Measurements from ENCODE around the gene CELF2. TPM values are rescaled to one million over a fixed set of nuclear protein-coding genes. Genes with fewer than 3 reads are reported as not detected.

Gene CELF2
- total and polyA plus RNA-seq, 2 experiments from 2014 or later, result 16.6 to 26.9 TPM

- Histone ChIP-seq H3K4me2 (no peak overlapping the region), H2AFZ (no peak overlapping the region), H3K27me3 (no peaks in the 10 kb centered on the region), H4K20me1 (ENCODE audit: insufficient read depth, poor library complexity, severe bottlenecking) (no peaks in the 10 kb centered on the region), H3K79me2 (no peaks in the 10 kb centered on the region), H3K27ac (no peak overlapping the region), H3K9me2 (replicated peaks; ENCODE audit: insufficient read depth) (no peaks in the 10 kb centered on the region), H3K4me3 (no peak overlapping the region), H3K9me3 (ENCODE audit: low read depth) (no peaks in the 10 kb centered on the region), H3K4me1 (ENCODE audit: insufficient read depth) (no peaks in the 10 kb centered on the region), H3K36me3 (replicated peaks; ENCODE audit: insufficient read depth, low read depth) (no peaks in the 10 kb centered on the region)
- WGBS (ENCODE audit: low lambda C conversion rate, missing lambda C conversion rate), result 90% methylated on average over 7 of the region's 7 CpGs
- no peak for DNase-seq (ENCODE audit: low spot score)
- TF ChIP-seq EZH2 (IDR thresholded peaks at IDR 0.05; ENCODE audit: borderline replicate concordance) (no peak), EZH2phosphoT487 (IDR thresholded peaks at IDR 0.05; ENCODE audit: low read depth, severe bottlenecking, unreplicated experiment) (no peak), CTCF (IDR thresholded peaks at IDR 0.05; ENCODE audit: poor library complexity) (no peak)
These were observed 235.2 kb downstream of the CELF2 start for GRCh38 chr10:11252887-11253286.

DNA sequence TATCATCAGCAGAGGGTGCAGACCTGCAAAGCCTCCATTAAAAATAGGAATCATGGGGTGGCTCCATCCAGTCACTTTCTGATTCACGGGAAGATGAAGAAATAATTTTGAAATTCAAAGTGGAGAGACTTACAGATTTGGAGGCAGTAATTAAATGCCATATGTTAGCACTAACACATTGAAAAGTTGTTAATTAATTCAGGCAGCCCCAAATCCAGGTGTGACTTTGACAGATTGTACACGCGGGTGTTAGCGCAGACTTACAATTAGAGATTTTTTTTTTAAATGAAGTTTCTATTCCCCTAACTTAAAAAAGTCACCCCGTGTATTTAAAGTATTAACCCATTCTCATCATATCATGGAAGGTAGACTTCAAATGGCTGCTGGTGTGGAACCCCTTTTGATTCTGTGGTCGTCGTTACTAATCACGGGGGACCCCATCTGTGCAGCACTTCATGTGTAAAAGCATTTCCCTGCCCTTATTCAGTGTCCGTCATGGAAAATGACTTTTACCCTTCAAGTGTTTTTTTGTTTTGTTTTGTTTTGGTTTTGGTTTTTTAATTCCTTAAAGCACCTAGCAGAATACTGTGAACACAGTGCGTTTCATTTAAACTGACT is 235.8 kb downstream of the CELF2 start:
- H3K4me3 ChIP-seq, result no peak overlapping the region
- no peaks in the 10 kb centered on the region for H3K9me3 ChIP-seq (ENCODE audit: low read depth)
- no peaks in the 10 kb centered on the region for H3K27me3 ChIP-seq
- TF ChIP-seq CTCF (IDR thresholded peaks at IDR 0.05; ENCODE audit: poor library complexity), result no peak
- no peaks in the 10 kb centered on the region for H3K79me2 ChIP-seq
- no peak overlapping the region for H3K4me2 ChIP-seq
- no peak for DNase-seq (ENCODE audit: low spot score)
- 92% methylated on average over 10 of the region's 10 CpGs for WGBS (ENCODE audit: low lambda C conversion rate, missing lambda C conversion rate)
- no peaks in the 10 kb centered on the region for H3K4me1 ChIP-seq (ENCODE audit: insufficient read depth)
- no peak overlapping the region for H3K27ac ChIP-seq
- no peaks in the 10 kb centered on the region for H3K9me2 ChIP-seq (replicated peaks; ENCODE audit: insufficient read depth)
- no peak overlapping the region for H2AFZ ChIP-seq
- no peaks in the 10 kb centered on the region for H3K36me3 ChIP-seq (replicated peaks; ENCODE audit: insufficient read depth, low read depth)
- no peaks in the 10 kb centered on the region for H4K20me1 ChIP-seq (ENCODE audit: insufficient read depth, poor library complexity, severe bottlenecking)

DNA sequence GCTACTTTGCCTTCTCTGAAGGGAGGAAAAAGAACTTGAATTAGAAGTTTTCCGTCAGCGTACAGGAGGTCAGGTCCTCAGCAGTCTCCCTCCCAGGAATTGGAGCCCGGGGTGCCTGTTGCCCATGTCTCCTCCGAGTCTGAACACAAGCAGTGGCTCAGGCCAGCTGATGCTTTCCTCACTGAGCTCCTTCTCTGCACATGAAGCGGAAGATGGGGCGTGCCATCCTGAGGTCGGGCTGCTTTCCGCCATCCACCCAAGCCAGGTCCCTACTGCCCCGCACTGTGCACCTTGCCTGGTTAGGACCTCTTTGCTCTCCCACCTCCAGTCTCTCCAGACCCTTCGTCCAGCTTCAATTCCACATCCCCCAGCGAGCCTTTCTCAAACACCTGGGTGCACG is 237.5 kb downstream of the CELF2 start:
- Histone ChIP-seq H3K79me2 (no peaks in the 10 kb centered on the region), H3K9me2 (replicated peaks; ENCODE audit: insufficient read depth) (no peaks in the 10 kb centered on the region), H3K4me1 (ENCODE audit: insufficient read depth) (no peaks in the 10 kb centered on the region), H3K4me2 (no peak overlapping the region), H3K27me3 (no peaks in the 10 kb centered on the region), H4K20me1 (ENCODE audit: insufficient read depth, poor library complexity, severe bottlenecking) (no peaks in the 10 kb centered on the region), H3K4me3 (no peak overlapping the region), H3K36me3 (replicated peaks; ENCODE audit: insufficient read depth, low read depth) (no peaks in the 10 kb centered on the region), H2AFZ (no peak overlapping the region), H3K27ac (no peak overlapping the region), H3K9me3 (ENCODE audit: low read depth) (no peaks in the 10 kb centered on the region)
- WGBS (ENCODE audit: low lambda C conversion rate, missing lambda C conversion rate), result 94% methylated on average over 12 of the region's 12 CpGs
- DNase-seq (ENCODE audit: low spot score), result no peak
- no peak for TF ChIP-seq EZH2phosphoT487 (IDR thresholded peaks at IDR 0.05; ENCODE audit: low read depth, severe bottlenecking, unreplicated experiment)

- DNase-seq (ENCODE audit: low spot score), result no peak
- 89% methylated on average over 7 of the region's 7 CpGs for WGBS (ENCODE audit: low lambda C conversion rate, missing lambda C conversion rate)
- no peak overlapping the region for H2AFZ ChIP-seq
These were observed 238.2 kb downstream of the CELF2 start for GRCh38 chr10:11255796-11256444.

More at GRCh38 chr10:11255796-11256444, 238.2 kb downstream of the CELF2 start:
- no peak overlapping the region for H3K27ac ChIP-seq
- no peak overlapping the region for H3K4me3 ChIP-seq
- H3K36me3 ChIP-seq (replicated peaks; ENCODE audit: insufficient read depth, low read depth), result no peaks in the 10 kb centered on the region
- no peaks in the 10 kb centered on the region for H3K27me3 ChIP-seq
- no peaks in the 10 kb centered on the region for H3K4me1 ChIP-seq (ENCODE audit: insufficient read depth)
- TF ChIP-seq EZH2phosphoT487 (IDR thresholded peaks at IDR 0.05; ENCODE audit: low read depth, severe bottlenecking, unreplicated experiment) (no peak), CTCF (IDR thresholded peaks at IDR 0.05; ENCODE audit: poor library complexity) (no peak), EZH2 (IDR thresholded peaks at IDR 0.05; ENCODE audit: borderline replicate concordance) (no peak)
- no peaks in the 10 kb centered on the region for H3K79me2 ChIP-seq
- no peaks in the 10 kb centered on the region for H3K9me3 ChIP-seq (ENCODE audit: low read depth)
- no peak overlapping the region for H3K4me2 ChIP-seq
- no peaks in the 10 kb centered on the region for H3K9me2 ChIP-seq (replicated peaks; ENCODE audit: insufficient read depth)
- H4K20me1 ChIP-seq (ENCODE audit: insufficient read depth, poor library complexity, severe bottlenecking), result no peaks in the 10 kb centered on the region

Measured in hepatocyte (in vitro differentiated cells).